ENCODE measurements around the gene LCNL1.
"Not testable (repeated sequence)": the region's sequence is repeated elsewhere in the genome, so short reads cannot be mapped to it uniquely, and the experiment has no call there.

Gene LCNL1

DNA sequence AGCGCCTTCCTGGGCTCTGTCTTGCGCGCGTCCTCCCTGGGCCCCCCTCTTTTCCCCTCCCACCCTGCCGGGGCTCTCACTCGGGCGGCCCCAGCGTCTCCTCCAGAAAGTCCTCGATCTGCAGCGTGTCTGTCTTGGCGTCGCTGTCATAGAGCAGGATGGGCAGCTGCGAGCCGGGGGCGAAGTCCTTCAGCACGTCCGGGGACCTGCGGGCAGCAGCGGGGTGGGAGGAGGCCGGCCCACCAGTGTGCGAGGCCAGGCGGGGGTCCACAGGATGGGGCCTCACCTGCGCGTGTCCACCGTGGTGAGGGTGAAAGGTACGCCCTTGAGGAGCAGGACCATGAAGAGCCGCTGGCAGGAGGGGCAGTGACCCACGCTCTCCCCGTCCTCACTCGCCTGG lies 12.6 kb downstream of the LCNL1 start:
- DNase-seq = no peak

GRCh38 chr9:136995772-136996311 lies 13.0 kb downstream of the LCNL1 start:
- peak; percentile 47 for DNase-seq

DNA sequence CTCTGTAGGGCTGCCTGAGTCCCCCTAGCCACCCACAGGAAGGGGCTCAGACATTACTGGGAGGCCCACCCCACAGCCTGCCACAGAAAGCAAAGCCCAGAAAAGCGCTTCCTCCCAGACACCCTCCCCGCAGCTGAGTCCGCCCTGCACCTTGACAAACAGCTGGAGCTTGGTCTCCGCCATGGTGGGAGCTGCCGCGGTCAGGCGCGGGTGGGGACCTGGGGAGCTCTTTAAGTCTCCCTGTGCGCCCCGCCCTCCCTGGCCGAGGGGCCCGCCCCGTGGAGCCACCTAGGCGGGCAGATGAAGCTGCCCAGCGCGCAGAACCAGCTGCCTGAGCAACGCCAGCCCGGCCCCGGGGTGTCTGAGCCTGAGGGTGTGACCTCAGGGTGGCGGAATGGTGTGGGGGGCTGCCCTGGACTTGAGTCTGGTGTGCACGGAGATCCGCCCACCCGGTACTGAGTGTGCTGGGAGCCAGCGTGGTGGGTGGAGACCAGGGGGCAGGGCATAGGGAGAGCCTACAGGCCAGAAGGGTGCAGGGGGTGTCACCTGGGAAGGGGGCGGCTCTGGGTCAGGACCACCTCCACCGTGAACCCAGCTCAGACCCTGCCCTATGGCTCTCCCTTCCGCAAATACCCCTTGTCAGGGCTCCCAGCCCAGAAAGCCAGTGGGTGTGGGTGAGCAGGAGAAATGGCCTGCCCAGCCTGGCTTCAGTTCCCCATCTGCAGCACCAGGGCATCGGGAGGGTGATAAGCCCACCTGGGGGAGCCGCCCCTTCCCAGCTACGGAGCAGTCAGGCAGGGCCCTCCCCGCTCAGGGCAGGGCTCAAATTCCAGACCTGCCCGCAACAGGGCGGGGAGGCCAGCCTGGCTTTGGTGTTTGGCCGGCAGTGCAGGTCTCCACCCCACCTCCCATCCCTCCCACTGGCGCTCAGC lies 13.8 kb downstream of the LCNL1 start, which contains the start of gene CLIC3:
Gene CLIC3 (minus strand): TSS at position 208 of the 932 bp plus-strand sequence. CDS start 25 bp downstream, at position 183.
- DNase-seq = peak; percentile 11

DNA sequence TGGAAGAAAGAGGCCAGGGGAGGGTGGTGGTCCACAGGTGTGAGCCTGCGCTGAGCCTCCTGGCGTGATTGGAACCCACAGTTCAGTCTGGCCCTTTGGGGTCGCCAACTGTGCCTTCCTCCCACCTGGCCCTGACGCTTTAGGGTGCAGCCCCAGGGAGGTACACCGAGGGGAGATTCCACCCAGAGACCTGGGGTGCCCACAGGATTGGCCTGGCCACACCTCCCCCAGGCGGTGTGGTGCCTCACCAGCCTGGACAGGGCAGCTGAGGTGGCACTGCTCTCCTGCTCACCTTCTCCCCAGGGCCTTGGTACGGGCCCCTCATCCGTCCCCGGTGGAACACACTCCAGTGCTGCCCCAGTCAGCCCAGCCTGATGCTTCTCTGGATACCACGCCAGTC lies 14.6 kb downstream of the LCNL1 start:
- DNase-seq = no peak

- no peak for DNase-seq
Measured at GRCh38 chr9:136997830-136998234, 15.0 kb downstream of the LCNL1 start.

DNA sequence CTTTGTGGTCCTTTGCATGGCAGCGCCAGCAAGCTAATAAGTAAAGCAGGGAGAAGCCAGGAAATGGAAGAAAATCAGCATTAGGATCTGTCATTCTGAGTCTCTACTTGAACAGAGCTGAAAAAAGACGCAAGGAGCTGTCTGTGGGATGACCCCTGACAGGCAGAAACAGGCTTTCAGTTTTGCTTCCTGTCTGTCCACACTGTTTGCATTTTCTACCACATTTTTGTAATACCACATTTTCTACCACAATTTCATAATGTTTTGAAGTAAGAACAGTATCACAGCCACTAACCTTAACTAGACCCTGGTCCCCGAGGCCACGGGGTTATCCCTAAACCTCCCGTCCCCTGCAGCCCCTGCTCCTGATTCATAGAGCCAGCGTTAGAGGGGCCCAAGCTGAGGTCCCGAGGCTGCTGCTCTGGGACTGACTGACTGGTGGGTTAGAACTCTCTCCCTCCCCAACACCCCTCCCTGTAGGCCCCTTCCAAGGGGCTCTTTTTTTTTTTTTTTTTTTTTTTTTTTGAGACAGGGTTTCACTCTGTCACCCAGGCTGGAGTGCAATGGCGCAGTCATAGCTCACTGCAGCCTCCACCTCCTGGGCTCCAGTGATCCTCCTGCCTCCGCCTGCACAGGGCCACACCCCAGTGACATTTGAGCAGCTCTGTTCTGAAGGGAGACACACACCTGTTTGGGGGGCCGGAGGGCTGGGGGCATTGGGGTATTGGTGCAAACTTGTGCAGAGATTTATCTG lies 17.6 kb downstream of the LCNL1 start:
- peak; percentile 69 for DNase-seq

GRCh38 chr9:137001857-137002645 lies 19.3 kb downstream of the LCNL1 start:
- DNase-seq = no peak

DNA sequence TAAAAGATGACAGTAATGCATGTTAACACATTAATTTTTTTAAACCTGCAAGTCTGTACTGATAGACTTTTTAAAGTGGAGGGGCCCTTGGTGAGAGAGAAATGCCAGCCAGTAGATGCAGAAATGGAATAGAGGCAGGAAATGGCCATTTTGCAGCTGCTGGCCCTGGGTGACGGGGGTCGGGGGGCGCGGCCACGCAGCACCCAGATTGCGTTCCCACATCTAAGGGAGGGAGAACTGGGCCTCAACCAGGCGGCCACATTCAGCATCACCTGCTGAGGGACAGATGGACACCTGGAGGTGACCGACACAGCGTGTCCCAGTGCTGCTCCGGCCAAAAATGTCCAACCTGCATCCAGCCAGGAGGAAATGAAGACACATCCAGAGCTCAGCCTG lies 19.9 kb downstream of the LCNL1 start:
- DNase-seq = no peak

- DNase-seq = not testable (repeated sequence)
Measured at GRCh38 chr9:137004285-137004684, 21.5 kb downstream of the LCNL1 start.

GRCh38 chr9:137006116-137007003 lies 23.6 kb downstream of the LCNL1 start:
- DNase-seq = no peak

DNA sequence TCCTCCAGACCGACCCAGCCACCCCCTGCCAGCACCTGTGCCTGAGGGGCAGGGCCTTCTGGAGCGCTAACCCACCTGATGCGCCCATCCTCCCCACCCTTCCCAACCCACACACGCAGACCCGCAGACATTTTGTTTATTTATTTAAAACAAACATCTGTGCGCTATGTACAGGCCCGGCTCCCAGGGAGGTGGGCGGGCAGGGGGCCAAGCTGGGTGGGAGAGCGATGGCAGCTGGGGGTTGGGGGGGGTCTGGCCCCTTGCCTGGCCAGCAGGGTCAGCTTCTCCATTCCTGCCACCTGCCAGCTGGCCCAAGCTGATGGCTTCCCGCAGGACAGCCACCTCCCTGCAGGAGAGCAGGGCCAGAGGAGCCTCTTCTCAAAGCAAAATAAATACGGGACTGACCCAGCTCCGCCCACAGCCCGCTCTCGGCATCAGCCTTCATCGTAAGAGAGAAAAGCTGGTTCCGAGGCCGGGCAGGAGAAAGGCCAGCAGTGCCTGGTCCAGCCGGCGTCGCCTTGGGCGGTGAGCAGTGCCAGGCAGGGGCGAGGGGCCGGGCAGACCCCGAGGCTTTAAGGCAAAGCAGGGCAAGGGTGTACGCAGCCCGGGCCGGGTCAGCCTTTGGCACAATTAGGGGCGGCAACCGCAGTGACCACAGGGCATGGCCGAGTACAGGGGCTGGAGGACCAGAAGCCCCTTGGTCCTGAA lies 24.5 kb downstream of the LCNL1 start:
- DNase-seq = no peak

GRCh38 chr9:137007816-137008270 lies 25.1 kb downstream of the LCNL1 start:
- DNase-seq = no peak

DNA sequence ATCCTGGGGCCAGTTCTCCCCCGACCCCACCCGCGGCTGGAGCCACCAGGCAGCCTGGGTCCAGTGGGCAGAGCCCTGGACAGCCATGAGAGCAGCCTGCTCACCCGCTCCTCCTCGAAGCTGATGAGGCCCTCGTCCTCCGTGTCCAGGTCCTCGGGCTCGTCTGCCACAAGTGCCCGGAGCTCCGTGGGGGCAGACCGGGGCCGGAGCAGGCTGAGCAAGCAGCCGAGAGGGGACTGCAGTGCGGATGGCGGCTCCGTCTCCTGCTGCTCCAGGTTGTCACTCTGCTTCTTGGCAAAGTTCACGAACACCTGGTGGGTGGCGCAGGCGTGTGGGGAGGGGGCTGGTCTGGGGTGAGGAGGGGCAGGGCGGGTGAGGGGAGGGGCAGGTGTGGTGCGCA lies 25.5 kb downstream of the LCNL1 start:
- DNase-seq = no peak

DNA sequence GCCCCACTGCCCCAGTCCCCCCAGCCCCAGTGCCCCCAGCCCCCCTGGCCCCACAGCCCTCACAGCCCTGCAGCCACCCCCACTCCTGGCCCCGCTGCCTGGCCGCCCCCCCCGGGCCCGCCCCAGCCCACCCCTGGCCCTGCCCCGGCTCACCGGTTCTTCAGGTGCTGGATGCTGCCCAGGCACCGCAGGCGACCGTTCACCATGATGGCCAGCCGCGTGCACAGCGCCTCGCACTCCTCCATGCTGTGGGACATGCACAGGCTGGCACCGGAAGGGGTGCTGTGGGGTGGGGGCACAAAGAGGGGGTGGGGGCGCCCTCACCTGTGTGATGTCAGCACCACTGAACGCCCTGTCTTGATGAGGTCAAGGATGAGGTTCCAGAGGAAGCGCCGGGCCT lies 26.4 kb downstream of the LCNL1 start:
- DNase-seq = no peak

- DNase-seq = no peak
Measured at GRCh38 chr9:137009938-137010732, 27.3 kb downstream of the LCNL1 start.

GRCh38 chr9:137011156-137011555 lies 28.4 kb downstream of the LCNL1 start:
- DNase-seq = no peak

GRCh38 chr9:137011907-137012675 lies 29.3 kb downstream of the LCNL1 start:
- DNase-seq = no peak

GRCh38 chr9:137012694-137013570 lies 30.1 kb downstream of the LCNL1 start:
- no peak for DNase-seq
